Measurements from ENCODE around the gene TAL2. TPM values are rescaled to one million over a fixed set of nuclear protein-coding genes. Genes with fewer than 3 reads are reported as not detected.

Gene TAL2
- total and polyA plus RNA-seq, 2 donors (not counting 1 experiment from before 2014, with no cell fraction given), result 0.37 to 7.0 TPM

DNA sequence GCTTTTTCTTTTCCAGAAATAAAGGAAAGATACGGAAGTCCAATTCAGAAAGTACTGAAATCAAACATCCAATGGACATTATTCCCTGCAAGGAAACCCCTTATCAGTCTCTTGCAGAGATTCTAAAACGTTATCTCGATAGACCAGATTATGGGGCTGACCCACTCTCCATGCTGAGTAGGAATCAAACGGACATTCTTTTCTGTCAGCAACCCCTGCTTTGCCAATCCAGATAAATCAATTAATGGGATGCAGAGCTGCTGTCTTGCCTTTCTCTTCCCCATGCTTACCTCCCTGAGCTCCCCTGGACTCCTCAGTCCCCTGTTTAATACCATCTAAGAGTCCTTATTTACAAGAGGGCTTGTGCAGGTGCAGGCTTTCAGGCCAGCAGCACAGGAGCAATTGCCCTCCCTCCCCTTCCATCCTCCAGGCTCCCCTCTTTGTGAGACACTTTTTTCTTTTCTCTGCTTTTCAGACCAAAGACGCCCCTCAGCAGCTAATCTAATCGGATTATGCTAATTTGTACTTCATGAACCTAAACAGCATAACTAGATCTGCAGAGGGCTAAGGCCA is 14.2 kb downstream of the TAL2 start:
- no peak overlapping the region for H3K4me2 ChIP-seq (replicated peaks; ENCODE audit: low read depth, low read length, poor library complexity, severe bottlenecking)
- H3K4me1 Mint-ChIP-seq, result peaks cover 14% of the 10 kb centered on the region

DNA sequence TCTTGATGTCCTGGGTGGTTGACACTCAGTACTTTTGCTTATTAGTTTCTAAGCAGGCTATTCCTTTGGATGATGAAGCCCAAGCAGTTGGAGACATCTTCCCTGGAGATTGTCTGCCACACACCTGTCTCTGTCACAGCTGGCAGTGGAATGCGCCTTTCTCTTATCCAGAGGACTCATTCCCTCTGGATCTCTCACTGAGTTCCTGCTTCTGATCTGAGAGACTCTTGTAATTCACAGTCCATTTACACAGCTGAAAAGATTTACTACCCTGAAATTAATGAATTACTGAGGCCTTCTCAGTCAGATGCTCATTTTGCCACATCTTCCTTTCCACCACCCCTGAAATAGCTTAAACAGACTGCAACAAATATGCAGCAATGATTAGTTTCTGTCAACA is 15.9 kb downstream of the TAL2 start:
- Mint-ChIP-seq H3K27me3 (peaks cover 4% of the 10 kb centered on the region), H3K27ac (no peak overlapping the region), H3K9me3 (ENCODE audit: insufficient read depth) (no peaks in the 10 kb centered on the region), H3K4me3 (no peak overlapping the region), H3K4me1 (peaks cover 7% of the 10 kb centered on the region)
- Histone ChIP-seq H3K36me3 (replicated peaks in 1 of 2; ENCODE audit: control extremely low read depth in 1 of 2, control insufficient read depth in 1 of 2, extremely low read depth in 1 of 2, insufficient read depth in 2 of 2, low read length in 1 of 2) (no peaks in the 10 kb centered on the region), H4K20me1 (ENCODE audit: control insufficient read depth, insufficient read depth, low read length, poor library complexity, severe bottlenecking) (no peaks in the 10 kb centered on the region), H3K79me2 (ENCODE audit: control insufficient read depth, insufficient read depth, low read length) (no peaks in the 10 kb centered on the region), H3K27ac (ENCODE audit: low read length in 2 of 2) (no peak overlapping the region), H3K9me3 (ENCODE audit: control extremely low read depth in 1 of 3, control insufficient read depth in 2 of 3, insufficient read depth in 1 of 3, low read length in 2 of 3) (peaks cover 0 to 5% (median 2%) of the 10 kb centered on the region in 3 donors), H2AFZ (ENCODE audit: insufficient read depth, low read depth, low read length, poor library complexity, severe bottlenecking) (no peak overlapping the region), H3K4me3 (ENCODE audit: control extremely low read depth in 1 of 5, extremely low read depth in 1 of 5, insufficient read depth in 1 of 5, low read depth in 2 of 5, low read length in 4 of 5) (no peak overlapping the region), H3K9ac (ENCODE audit: low read length) (no peak overlapping the region), H3K4me1 (ENCODE audit: control insufficient read depth in 2 of 2, insufficient read depth in 2 of 2, low read length in 2 of 2) (peaks cover 6 to 9% of the 10 kb centered on the region in 2 donors), H3K27me3 (replicated peaks in 1 of 4; ENCODE audit: control extremely low read depth in 1 of 4, control insufficient read depth in 3 of 4, insufficient read depth in 4 of 4, low read length in 3 of 4) (no peaks in the 10 kb centered on the region), H3K4me2 (replicated peaks; ENCODE audit: low read depth, low read length, poor library complexity, severe bottlenecking) (no peak overlapping the region)
- intact Hi-C loops (cut with micrococcal nuclease), result no loop called here
- no peak for TF ChIP-seq EZH2 (IDR thresholded peaks at IDR 0.05; ENCODE audit: borderline replicate concordance, insufficient read depth, low read depth, low read length, poor library complexity, severe bottlenecking)
- TF ChIP-seq, protein P1, sequence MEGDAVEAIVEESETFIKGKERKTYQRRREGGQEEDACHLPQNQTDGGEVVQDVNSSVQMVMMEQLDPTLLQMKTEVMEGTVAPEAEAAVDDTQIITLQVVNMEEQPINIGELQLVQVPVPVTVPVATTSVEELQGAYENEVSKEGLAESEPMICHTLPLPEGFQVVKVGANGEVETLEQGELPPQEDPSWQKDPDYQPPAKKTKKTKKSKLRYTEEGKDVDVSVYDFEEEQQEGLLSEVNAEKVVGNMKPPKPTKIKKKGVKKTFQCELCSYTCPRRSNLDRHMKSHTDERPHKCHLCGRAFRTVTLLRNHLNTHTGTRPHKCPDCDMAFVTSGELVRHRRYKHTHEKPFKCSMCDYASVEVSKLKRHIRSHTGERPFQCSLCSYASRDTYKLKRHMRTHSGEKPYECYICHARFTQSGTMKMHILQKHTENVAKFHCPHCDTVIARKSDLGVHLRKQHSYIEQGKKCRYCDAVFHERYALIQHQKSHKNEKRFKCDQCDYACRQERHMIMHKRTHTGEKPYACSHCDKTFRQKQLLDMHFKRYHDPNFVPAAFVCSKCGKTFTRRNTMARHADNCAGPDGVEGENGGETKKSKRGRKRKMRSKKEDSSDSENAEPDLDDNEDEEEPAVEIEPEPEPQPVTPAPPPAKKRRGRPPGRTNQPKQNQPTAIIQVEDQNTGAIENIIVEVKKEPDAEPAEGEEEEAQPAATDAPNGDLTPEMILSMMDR (IDR thresholded peaks at IDR 0.05), result no peak
- no peak for ATAC-seq (ENCODE audit: low read depth)
- 100% methylated on average over 1 of the region's 1 CpG for WGBS (ENCODE audit: insufficient coverage)
- ChIA-PET POLR2A (interaction anchor here (0.8 kb wide), 1 partner anchor 16 kb away, joined by 5 read pairs; the partner anchor contains the start of gene TAL2), CTCF (interaction anchor here (0.6 to 1.7 kb wide), 4 partner anchors 8 to 14 kb away, joined by 3 to 4 read pairs (median 3); no protein-coding TSS in a partner anchor)
- DNase-seq, result no peak

More for the DNA sequence above, 14.2 kb downstream of the TAL2 start:
- 90% methylated on average over 6 of the region's 6 CpGs for WGBS (ENCODE audit: insufficient coverage)
- H2AFZ ChIP-seq (ENCODE audit: insufficient read depth, low read depth, low read length, poor library complexity, severe bottlenecking), result no peak overlapping the region
- H3K9me3 Mint-ChIP-seq (ENCODE audit: insufficient read depth), result peaks cover 1% of the 10 kb centered on the region
- peaks cover 12 to 16% of the 10 kb centered on the region in 2 donors for H3K4me1 ChIP-seq (ENCODE audit: control insufficient read depth in 2 of 2, insufficient read depth in 2 of 2, low read length in 2 of 2)
- H3K27ac Mint-ChIP-seq, result no peak overlapping the region
- H3K9me3 ChIP-seq (ENCODE audit: control extremely low read depth in 1 of 3, control insufficient read depth in 2 of 3, insufficient read depth in 1 of 3, low read length in 2 of 3), result peaks cover 0 to 13% (median 4%) of the 10 kb centered on the region in 3 donors
- H3K27me3 ChIP-seq (replicated peaks in 1 of 4; ENCODE audit: control extremely low read depth in 1 of 4, control insufficient read depth in 3 of 4, insufficient read depth in 4 of 4, low read length in 3 of 4), result no peaks in the 10 kb centered on the region
- TF ChIP-seq, protein P1 (IDR thresholded peaks at IDR 0.05), result no peak
- no peak for TF ChIP-seq EZH2 (IDR thresholded peaks at IDR 0.05; ENCODE audit: borderline replicate concordance, insufficient read depth, low read depth, low read length, poor library complexity, severe bottlenecking)
- H3K27ac ChIP-seq (ENCODE audit: low read length in 2 of 2), result no peak overlapping the region
- no peak overlapping the region for H3K9ac ChIP-seq (ENCODE audit: low read length)
- ChIA-PET CTCF (interaction anchor here (1.7 kb wide), 1 partner anchor 11 kb away, joined by 3 read pairs; no protein-coding TSS in a partner anchor), POLR2A (no interaction called here)
- intact Hi-C loops (cut with micrococcal nuclease), result no loop called here
- no peaks in the 10 kb centered on the region for H4K20me1 ChIP-seq (ENCODE audit: control insufficient read depth, insufficient read depth, low read length, poor library complexity, severe bottlenecking)
- peaks cover 4% of the 10 kb centered on the region for H3K27me3 Mint-ChIP-seq
- DNase-seq (no peak), ATAC-seq (ENCODE audit: low read depth) (no peak)
- no peaks in the 10 kb centered on the region for H3K36me3 ChIP-seq (replicated peaks in 1 of 2; ENCODE audit: control extremely low read depth in 1 of 2, control insufficient read depth in 1 of 2, extremely low read depth in 1 of 2, insufficient read depth in 2 of 2, low read length in 1 of 2)
- no peak overlapping the region for H3K4me3 Mint-ChIP-seq
- no peaks in the 10 kb centered on the region for H3K79me2 ChIP-seq (ENCODE audit: control insufficient read depth, insufficient read depth, low read length)
- no peak overlapping the region for H3K4me3 ChIP-seq (ENCODE audit: control extremely low read depth in 1 of 5, extremely low read depth in 1 of 5, insufficient read depth in 1 of 5, low read depth in 2 of 5, low read length in 4 of 5)

Data from B cell (primary cell).